Sigmoid colon (tissue), 7 donors: ENCODE results near the gene SLCO2A1. TPM values are rescaled to one million over a fixed set of nuclear protein-coding genes. Genes with fewer than 3 reads are reported as not detected.

Source experiments
- DNase-seq: peaks from one replicate; pipeline ENCODE4 v3.0.0-alpha.2; 2019
- H3K27ac ChIP-seq, 4 donors: fragments of 200-600 bp; sonication (generic); one replicate each; pipeline ENCODE4 v1.5.1; 2016 to 2019; ENCODE audit warnings: mild to moderate bottlenecking in 1 of 4
- H3K27me3 ChIP-seq, 3 donors: fragments of 200-600 bp; sonication (generic); one replicate each; pipeline ENCODE4 v1.5.1; 2019; ENCODE audit warnings: mild to moderate bottlenecking in 1 of 3
- H3K36me3 ChIP-seq, 4 donors: fragments of 200-600 bp; sonication (generic); one replicate each; pipeline ENCODE4 v1.5.1; 2016 to 2019
- H3K4me1 ChIP-seq, 4 donors: fragments of 200-600 bp; sonication (generic); one replicate each; pipeline ENCODE4 v1.5.1; 2017 to 2019
- H3K4me3 ChIP-seq, 4 donors: fragments of 200-600 bp; sonication (generic); one replicate each; pipeline ENCODE4 v1.5.1; 2017 to 2019; ENCODE audit warnings: mild to moderate bottlenecking in 2 of 4, moderate library complexity in 1 of 4
- H3K9me3 ChIP-seq, 4 donors: fragments of 200-600 bp in 3 of 4; sonication (generic) in 3 of 4; one replicate each; pipeline versions ENCODE4 v1.5.1 to v1.6.1; 2013 to 2019
- EP300 ChIP-seq, 4 donors: sonication (generic); formaldehyde crosslinking; IDR thresholded peaks; one replicate each; pipeline ENCODE4 v1.6.1; 2017; ENCODE audit warnings: antibody characterized with exemption in 4 of 4
- POLR2A ChIP-seq, 2 donors: fragments of 450-650 bp; IDR thresholded peaks; one replicate each; pipeline ENCODE4 v1.6.1; 2016; ENCODE audit warnings: antibody characterized with exemption in 2 of 2, mild to moderate bottlenecking in 2 of 2, moderate library complexity in 2 of 2
- POLR2AphosphoS5 ChIP-seq, 4 donors: sonication (generic); formaldehyde crosslinking; IDR thresholded peaks; one replicate each; pipeline ENCODE4 v1.6.1; 2017; ENCODE audit warnings: antibody characterized with exemption in 4 of 4
- WGBS, 2 donors: extraction: QIAGEN DNeasy Blood & Tissue Kit; methylation state at CpG; one replicate each; pipeline ENCODE4 v1.1.7; 2013; 5-methylcytosine and 5-hydroxymethylcytosine counted together
- intact Hi-C: fragments of 100-400 bp; cut with DNase I; formaldehyde crosslinking; loops from one replicate; pipeline ENCODE4 v1.15.1; 2023
- polyA plus RNA-seq, 3 donors: library from polyadenylated mRNA; stranded (reverse); fragments of 200-250 nt; gene quantifications; one replicate each; pipeline ENCODE4 v1.2.3, GENCODE V29; 2013
- total RNA-seq, 4 donors: library from RNA; depleted of rRNA; stranded (reverse); fragments of >200 nt; gene quantifications; one replicate each; pipeline ENCODE4 v1.1.0, GENCODE V29; 2016
- TF ChIP-seq, protein P1 (sequence below), 4 experiments: fragments of 450-650 bp in 3 of 4; fragments of 200-600 bp in 1 of 4; IDR thresholded peaks; one replicate each; pipeline ENCODE4 v1.5.1; 2016 to 2019; ENCODE audit warnings: antibody characterized with exemption in 4 of 4, mild to moderate bottlenecking in 3 of 4, moderate library complexity in 2 of 4
- donor health status: healthy with polysubstance abuse.
- donor health status: Bipolar disorder and iron deficiency.
- donor health status: healthy.

Gene SLCO2A1
- total and polyA plus RNA-seq, 7 donors, result 1.8 to 22.1 (median 6.1) TPM

GRCh38 chr3:133915685-133916658 lies 113.8 kb downstream of the SLCO2A1 start:
- no peak for DNase-seq
- Histone ChIP-seq H3K9me3 (no peaks in the 10 kb centered on the region), H3K4me1 (no peaks in the 10 kb centered on the region), H3K36me3 (no peaks in the 10 kb centered on the region), H3K27me3 (no peaks in the 10 kb centered on the region), H3K4me3 (no peak overlapping the region), H3K27ac (no peak overlapping the region)
- intact Hi-C loops, result no loop called here
- 68 to 75% methylated on average over 10 of the region's 10 CpGs for WGBS, 2 donors
- TF ChIP-seq EP300 (IDR thresholded peaks at IDR 0.05), result no peak
- no peak for TF ChIP-seq POLR2A (IDR thresholded peaks at IDR 0.05)
- TF ChIP-seq POLR2AphosphoS5 (IDR thresholded peaks at IDR 0.05), result no peak
- TF ChIP-seq, protein P1, sequence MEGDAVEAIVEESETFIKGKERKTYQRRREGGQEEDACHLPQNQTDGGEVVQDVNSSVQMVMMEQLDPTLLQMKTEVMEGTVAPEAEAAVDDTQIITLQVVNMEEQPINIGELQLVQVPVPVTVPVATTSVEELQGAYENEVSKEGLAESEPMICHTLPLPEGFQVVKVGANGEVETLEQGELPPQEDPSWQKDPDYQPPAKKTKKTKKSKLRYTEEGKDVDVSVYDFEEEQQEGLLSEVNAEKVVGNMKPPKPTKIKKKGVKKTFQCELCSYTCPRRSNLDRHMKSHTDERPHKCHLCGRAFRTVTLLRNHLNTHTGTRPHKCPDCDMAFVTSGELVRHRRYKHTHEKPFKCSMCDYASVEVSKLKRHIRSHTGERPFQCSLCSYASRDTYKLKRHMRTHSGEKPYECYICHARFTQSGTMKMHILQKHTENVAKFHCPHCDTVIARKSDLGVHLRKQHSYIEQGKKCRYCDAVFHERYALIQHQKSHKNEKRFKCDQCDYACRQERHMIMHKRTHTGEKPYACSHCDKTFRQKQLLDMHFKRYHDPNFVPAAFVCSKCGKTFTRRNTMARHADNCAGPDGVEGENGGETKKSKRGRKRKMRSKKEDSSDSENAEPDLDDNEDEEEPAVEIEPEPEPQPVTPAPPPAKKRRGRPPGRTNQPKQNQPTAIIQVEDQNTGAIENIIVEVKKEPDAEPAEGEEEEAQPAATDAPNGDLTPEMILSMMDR (IDR thresholded peaks at IDR 0.05), result no peak

DNA sequence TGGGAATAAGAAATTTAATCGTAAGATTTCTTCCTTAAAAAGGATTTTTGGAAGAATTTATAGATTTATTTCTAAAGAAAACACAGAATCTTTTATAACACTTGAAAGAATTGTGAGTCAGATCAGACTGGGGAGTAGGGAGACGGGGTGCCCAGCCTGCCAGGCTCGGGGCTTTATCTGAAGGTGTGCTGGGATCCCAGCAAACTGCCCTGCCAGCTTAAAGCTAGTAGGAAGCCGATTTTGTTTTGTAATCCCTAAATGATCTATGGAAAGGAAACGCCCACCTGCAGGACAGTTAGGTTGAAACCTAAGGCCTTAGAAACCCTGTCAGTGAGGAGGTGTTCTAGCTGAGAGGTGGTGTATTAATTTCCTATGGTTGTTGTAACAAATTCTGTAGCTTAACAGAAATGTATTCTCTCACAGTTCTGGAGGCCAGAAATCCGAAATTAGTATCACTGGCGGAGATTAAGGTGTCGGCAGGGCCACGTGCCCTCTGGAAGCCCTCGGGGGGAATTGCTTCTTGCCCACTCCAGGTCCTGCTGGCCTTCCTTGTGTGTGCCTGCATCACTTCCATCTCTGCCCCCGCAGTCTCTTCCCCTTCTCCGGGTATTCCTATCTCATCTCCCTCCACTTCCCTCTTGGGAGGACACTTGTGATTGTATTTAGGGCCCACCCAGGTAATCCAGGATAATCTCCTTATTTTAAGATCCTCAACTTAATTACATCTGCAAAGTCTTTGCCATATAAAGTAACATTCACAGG lies 114.7 kb downstream of the SLCO2A1 start:
- no peak for DNase-seq
- H3K9me3 ChIP-seq, result no peaks in the 10 kb centered on the region
- TF ChIP-seq POLR2AphosphoS5 (IDR thresholded peaks at IDR 0.05) (no peak), EP300 (IDR thresholded peaks at IDR 0.05) (no peak), POLR2A (IDR thresholded peaks at IDR 0.05) (no peak)
- TF ChIP-seq, protein P1 (IDR thresholded peaks at IDR 0.05), result no peak
- H3K36me3 ChIP-seq, result no peaks in the 10 kb centered on the region
- intact Hi-C loops, result no loop called here
- H3K27ac ChIP-seq, result no peak overlapping the region
- WGBS, 2 donors, result 81 to 87% methylated on average over 12 of the region's 12 CpGs
- no peaks in the 10 kb centered on the region for H3K27me3 ChIP-seq
- no peaks in the 10 kb centered on the region for H3K4me1 ChIP-seq
- H3K4me3 ChIP-seq, result no peak overlapping the region

DNA sequence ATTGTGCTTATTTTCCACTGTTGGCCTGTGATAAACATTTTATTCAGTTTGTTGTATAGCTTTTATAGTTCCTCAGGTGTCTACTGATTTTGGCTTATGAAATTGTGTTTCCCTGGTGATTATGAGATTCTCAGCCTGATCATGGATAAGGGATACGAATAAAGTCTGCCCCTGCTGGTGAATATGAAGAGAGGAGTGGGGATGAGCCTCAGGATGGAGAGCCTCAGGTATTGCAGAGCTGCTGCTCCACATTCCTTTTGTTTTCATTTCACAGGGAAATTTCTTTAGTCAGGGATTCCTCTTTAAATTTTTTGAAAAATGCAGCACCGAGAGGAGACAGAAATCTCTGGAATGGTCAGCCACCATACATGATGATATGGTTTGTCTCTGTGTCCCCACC lies 119.3 kb downstream of the SLCO2A1 start:
- Histone ChIP-seq H3K9me3 (no peaks in the 10 kb centered on the region), H3K27ac (no peak overlapping the region), H3K27me3 (no peaks in the 10 kb centered on the region), H3K36me3 (no peaks in the 10 kb centered on the region), H3K4me1 (no peaks in the 10 kb centered on the region), H3K4me3 (no peak overlapping the region)
- WGBS, 2 donors, result 71 to 89% methylated on average over 2 of the region's 2 CpGs
- no peak for TF ChIP-seq POLR2A (IDR thresholded peaks at IDR 0.05)
- TF ChIP-seq, protein P1 (IDR thresholded peaks at IDR 0.05), result no peak
- no peak for TF ChIP-seq POLR2AphosphoS5 (IDR thresholded peaks at IDR 0.05)
- no peak for TF ChIP-seq EP300 (IDR thresholded peaks at IDR 0.05)
- intact Hi-C loops, result no loop called here
- DNase-seq, result no peak

- intact Hi-C loops, result no loop called here
- TF ChIP-seq POLR2A (IDR thresholded peaks at IDR 0.05) (no peak), POLR2AphosphoS5 (IDR thresholded peaks at IDR 0.05) (no peak), EP300 (IDR thresholded peaks at IDR 0.05) (no peak)
- TF ChIP-seq, protein P1 (IDR thresholded peaks at IDR 0.05), result no peak
- Histone ChIP-seq H3K9me3 (no peaks in the 10 kb centered on the region), H3K27me3 (no peaks in the 10 kb centered on the region), H3K4me3 (no peak overlapping the region), H3K4me1 (no peaks in the 10 kb centered on the region), H3K36me3 (no peaks in the 10 kb centered on the region), H3K27ac (no peak overlapping the region)
- 37 to 77% methylated on average over 3 of the region's 3 CpGs for WGBS, 2 donors
- DNase-seq, result no peak
These were observed 124.3 kb downstream of the SLCO2A1 start for GRCh38 chr3:133905376-133905775.
